GM06990 (cell line): ENCODE results near the gene FAM20A.
"Not testable (repeated sequence)": the region's sequence is repeated elsewhere in the genome, so short reads cannot be mapped to it uniquely, and the experiment has no call there.

ENCODE experiments used
- DNase-seq: peaks from one replicate; pipeline ENCODE4 v3.0.0-alpha.2; 2011; ENCODE audit not compliant: insufficient read length; ENCODE audit errors: extremely low read depth
- H3K27me3 ChIP-seq: replicated peaks from 2 replicates; pipeline ENCODE4 v1.6.0; 2011; ENCODE audit warnings: low read length; ENCODE audit not compliant: control insufficient read depth, insufficient read depth
- H3K36me3 ChIP-seq: 2 replicates; pipeline ENCODE4 v1.5.1; 2011; ENCODE audit warnings: low read length; ENCODE audit not compliant: control insufficient read depth, insufficient read depth
- H3K4me3 ChIP-seq: replicated peaks from 2 replicates; pipeline ENCODE4 v1.5.1; 2011; ENCODE audit warnings: low read depth, mild to moderate bottlenecking, control low read depth, low read length
- TF ChIP-seq, protein P1 (sequence below): IDR thresholded peaks from 2 replicates; pipeline ENCODE4 v1.5.1; 2011; ENCODE audit warnings: low read length, control low read depth, mild to moderate bottlenecking, inconsistent platforms; ENCODE audit not compliant: insufficient read depth, poor library complexity, severe bottlenecking

Gene FAM20A

DNA sequence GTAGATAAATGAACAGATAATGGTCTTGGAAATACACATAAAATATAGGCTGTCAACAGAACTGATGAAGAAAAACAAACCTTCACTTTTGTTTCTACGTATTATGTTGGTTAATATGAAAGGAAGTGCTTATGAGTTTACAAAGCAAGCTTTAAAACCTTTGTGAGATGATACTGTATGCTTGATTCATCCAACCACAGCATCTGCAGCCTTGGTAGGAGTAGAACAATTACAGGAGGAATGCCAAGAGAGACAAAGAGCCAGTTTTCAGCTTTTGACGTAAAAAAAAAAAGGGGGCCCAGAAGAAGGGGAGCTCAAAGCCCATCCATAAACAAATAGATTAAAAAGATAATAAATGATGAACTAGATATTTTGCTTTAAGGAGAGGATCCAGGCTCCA lies 13.3 kb downstream of the FAM20A start:
- DNase-seq: no peak
- Histone ChIP-seq H3K27me3 (no peaks in the 10 kb centered on the region), H3K4me3 (no peak overlapping the region), H3K36me3 (no peaks in the 10 kb centered on the region)
- TF ChIP-seq, protein P1, sequence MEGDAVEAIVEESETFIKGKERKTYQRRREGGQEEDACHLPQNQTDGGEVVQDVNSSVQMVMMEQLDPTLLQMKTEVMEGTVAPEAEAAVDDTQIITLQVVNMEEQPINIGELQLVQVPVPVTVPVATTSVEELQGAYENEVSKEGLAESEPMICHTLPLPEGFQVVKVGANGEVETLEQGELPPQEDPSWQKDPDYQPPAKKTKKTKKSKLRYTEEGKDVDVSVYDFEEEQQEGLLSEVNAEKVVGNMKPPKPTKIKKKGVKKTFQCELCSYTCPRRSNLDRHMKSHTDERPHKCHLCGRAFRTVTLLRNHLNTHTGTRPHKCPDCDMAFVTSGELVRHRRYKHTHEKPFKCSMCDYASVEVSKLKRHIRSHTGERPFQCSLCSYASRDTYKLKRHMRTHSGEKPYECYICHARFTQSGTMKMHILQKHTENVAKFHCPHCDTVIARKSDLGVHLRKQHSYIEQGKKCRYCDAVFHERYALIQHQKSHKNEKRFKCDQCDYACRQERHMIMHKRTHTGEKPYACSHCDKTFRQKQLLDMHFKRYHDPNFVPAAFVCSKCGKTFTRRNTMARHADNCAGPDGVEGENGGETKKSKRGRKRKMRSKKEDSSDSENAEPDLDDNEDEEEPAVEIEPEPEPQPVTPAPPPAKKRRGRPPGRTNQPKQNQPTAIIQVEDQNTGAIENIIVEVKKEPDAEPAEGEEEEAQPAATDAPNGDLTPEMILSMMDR: no peak

DNA sequence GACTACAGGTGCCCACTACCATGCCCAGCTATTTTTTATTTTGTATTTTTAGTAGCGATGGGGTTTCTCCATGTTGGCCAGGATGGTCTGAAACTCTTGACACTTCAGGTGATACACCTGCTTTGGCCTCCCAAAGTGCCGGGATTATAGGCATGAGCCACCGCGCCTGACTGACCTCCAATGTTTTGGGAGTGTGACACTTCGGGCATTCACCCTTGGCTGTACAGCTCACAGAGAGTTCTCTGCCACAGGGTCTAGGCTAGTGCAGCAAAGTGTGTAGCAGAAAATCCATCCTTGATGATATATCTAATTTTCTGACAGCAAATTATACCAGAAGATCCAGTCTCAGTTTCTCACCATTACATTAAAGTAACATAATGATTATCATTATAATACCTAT lies 14.1 kb downstream of the FAM20A start:
- no peak for DNase-seq
- Histone ChIP-seq H3K27me3 (no peaks in the 10 kb centered on the region), H3K36me3 (no peaks in the 10 kb centered on the region), H3K4me3 (no peak overlapping the region)
- TF ChIP-seq, protein P1: no peak

DNA sequence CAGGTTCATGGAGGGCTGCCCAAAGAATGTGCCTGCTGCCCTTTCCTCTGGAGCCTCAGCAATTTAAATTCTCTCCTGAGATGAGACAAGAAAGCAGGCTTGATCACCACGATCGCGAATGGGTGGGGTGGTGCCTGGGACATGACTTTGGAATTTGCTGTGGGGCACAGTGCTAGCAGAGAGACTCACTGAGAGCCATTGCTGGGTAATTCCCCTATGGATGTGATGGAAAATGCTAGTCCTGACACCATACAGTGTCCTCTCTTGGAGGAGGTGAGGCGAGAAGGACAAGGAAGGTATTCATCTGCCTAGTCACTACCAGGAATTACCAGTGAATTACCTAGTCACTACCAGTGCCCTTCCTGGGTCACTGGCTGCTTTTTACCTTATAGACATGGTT lies 15.5 kb downstream of the FAM20A start:
- TF ChIP-seq, protein P1: no peak
- DNase-seq: no peak
- H3K36me3 ChIP-seq: no peaks in the 10 kb centered on the region
- no peak overlapping the region for H3K4me3 ChIP-seq
- no peaks in the 10 kb centered on the region for H3K27me3 ChIP-seq

DNA sequence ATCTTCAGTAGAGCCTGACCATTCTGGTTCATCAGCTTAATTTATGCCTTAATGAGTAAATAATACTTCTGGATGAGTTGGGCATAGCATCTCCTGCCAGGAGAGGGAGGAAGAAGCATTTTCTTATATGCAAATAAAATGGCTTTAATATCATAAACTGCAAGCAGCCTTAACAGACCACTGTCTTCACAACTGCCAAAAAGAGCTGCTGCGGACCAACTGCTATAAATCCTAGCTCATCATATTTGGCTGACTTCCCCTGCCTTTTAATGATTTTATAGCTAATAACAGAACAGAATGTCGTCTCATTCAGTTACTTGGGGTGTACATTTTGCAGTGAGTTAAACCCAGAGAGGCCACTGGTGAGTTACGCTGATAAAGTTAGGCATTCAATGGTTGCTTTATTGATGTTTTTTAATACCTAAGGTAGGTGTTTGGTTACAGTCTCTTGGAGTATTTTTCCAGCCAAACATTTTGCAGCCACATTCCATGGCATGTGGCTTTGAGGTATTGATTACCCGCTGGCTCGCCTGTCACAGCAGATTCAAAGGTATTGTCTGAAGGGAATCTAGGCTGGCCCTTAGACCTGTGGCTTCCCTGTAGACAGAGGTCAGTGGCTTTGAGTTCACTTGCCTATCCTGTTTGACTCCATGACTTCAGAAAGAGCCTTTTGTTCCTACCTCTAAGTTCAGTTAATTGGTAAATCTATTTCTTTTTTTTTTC lies 16.4 kb downstream of the FAM20A start:
- Histone ChIP-seq H3K27me3 (no peaks in the 10 kb centered on the region), H3K4me3 (no peak overlapping the region), H3K36me3 (no peaks in the 10 kb centered on the region)
- DNase-seq: no peak
- TF ChIP-seq, protein P1: no peak

DNA sequence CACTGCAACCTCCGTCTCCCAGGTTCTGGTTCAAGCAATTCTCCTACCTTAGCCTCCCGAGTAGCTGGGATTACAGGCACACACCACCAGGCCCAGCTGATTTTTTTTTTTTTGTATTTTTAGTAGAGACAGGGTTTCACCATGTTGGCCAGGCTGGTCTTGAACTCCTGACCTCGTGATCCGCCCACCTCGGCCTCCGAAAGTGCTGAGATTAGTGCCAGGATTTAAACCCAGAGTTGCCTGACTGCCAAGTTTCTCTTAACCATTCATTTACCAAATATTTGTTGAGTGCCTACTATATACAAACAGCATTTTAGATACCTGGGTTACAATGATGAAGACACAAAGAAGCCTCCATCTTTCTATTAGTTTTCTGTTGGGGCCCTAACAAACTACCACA lies 18.3 kb downstream of the FAM20A start:
- DNase-seq, H3K27me3 ChIP-seq, H3K36me3 ChIP-seq, H3K4me3 ChIP-seq: not testable (repeated sequence)

DNA sequence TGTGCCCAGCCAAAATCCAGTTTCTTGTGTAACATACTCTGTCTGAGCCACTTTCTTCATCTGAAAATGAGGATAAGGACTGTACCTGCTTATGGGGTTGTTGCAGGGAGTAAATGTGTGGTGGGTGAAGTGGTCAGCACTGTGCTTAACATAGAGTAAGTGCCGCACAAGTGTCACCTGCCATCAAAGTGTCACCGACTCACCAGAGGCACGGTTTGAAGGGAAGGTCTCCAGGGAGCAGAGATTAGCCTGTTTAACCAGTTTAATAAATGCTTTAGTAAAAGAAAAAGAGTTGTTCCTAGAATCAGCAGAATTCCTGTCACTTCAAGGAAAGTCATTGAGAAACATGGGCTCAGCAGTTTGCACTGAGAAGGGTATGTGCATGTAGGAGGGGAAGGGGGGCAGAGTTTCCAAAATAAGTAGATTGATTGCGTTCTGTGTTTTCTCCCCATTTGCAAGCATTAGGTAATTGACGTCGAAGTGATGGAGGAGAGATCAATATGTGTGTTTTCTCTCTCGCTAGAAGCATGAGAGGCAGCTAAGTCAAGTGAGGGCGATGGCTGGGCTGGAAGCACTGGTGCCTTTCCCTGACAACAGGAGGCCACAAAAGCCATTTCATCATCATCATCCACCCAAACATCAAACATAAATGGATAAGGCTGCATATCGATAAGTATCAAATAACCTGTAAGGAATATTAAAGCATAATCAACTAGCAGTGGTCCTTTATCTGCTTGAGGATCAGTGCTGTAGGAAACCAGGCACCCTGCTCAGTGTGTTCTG lies 19.1 kb downstream of the FAM20A start:
- no peaks in the 10 kb centered on the region for H3K36me3 ChIP-seq
- TF ChIP-seq, protein P1: no peak
- H3K27me3 ChIP-seq: no peaks in the 10 kb centered on the region
- H3K4me3 ChIP-seq: no peak overlapping the region
- DNase-seq: no peak
